Measurements from ENCODE around the gene PLEKHO1.

The PLEKHO1 gene

GRCh38 chr1:150154143-150154542 lies 4.4 kb downstream of the PLEKHO1 start:
- Histone ChIP-seq H3K27me3 (ENCODE audit: insufficient read depth, low read depth) (peaks cover 3% of the 10 kb centered on the region; the same call in 1 of the 2 replicates), H4K20me1 (ENCODE audit: insufficient read depth) (no peaks in the 10 kb centered on the region), H3K36me3 (ENCODE audit: insufficient read depth) (no peaks in the 10 kb centered on the region), H3K9ac (no peak overlapping the region), H3K4me3 (IDR thresholded peaks at IDR 0.05; ENCODE audit: insufficient read depth, low read depth, low read length) (no peak overlapping the region), H3K79me2 (ENCODE audit: insufficient read depth, low read depth) (0 out of 2 replicates have a peak, but pooled peaks cover 4% of the 10 kb centered on the region), H3K4me1 (ENCODE audit: low read depth, poor library complexity, severe bottlenecking) (peaks cover 45% of the 10 kb centered on the region), H2AFZ (ENCODE audit: low read depth) (no peak overlapping the region), H3K4me2 (peak overlapping the region; percentile 1; the same call in 1 of the 2 replicates), H3K27ac (no peak overlapping the region)
- TF ChIP-seq, protein P1, sequence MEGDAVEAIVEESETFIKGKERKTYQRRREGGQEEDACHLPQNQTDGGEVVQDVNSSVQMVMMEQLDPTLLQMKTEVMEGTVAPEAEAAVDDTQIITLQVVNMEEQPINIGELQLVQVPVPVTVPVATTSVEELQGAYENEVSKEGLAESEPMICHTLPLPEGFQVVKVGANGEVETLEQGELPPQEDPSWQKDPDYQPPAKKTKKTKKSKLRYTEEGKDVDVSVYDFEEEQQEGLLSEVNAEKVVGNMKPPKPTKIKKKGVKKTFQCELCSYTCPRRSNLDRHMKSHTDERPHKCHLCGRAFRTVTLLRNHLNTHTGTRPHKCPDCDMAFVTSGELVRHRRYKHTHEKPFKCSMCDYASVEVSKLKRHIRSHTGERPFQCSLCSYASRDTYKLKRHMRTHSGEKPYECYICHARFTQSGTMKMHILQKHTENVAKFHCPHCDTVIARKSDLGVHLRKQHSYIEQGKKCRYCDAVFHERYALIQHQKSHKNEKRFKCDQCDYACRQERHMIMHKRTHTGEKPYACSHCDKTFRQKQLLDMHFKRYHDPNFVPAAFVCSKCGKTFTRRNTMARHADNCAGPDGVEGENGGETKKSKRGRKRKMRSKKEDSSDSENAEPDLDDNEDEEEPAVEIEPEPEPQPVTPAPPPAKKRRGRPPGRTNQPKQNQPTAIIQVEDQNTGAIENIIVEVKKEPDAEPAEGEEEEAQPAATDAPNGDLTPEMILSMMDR (conservative IDR thresholded peaks at IDR 0.05; ENCODE audit: low read depth, low read length) = no peak

DNA sequence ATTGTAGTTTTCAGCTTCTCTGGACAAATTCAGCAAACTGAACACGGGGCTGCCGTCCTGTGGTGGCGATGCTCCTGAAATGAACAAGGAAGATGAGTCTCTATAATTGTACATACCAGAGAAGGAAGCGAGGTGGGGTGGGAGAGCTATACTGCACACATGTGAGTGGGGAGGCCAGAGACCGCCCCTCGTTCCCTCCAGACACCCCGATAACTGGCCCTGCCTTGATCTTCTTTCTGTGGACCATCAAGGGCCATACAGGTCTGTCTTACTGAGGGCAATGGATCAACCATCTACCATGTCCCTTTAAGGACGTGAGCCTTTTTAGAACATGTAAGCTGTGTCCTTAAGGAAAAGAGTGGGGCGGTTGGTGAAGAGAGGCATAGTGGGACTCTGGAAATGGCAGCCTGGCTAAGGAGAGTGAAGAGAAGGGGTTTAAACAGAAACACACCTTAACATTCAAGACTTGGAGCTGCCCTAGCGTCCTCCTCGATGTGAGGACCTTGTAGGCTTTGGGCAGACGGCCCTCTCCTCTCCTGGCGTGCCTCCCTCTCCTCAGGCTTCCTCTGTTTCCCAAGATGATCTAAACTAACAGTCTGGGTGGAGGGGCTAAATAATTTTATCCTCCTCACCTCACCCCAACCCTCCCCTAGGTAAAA lies 5.8 kb downstream of the PLEKHO1 start:
- no peak overlapping the region for H3K27ac ChIP-seq
- TF ChIP-seq, protein P1 (conservative IDR thresholded peaks at IDR 0.05; ENCODE audit: low read depth, low read length) = no peak
- H4K20me1 ChIP-seq (ENCODE audit: insufficient read depth) = no peaks in the 10 kb centered on the region

GRCh38 chr1:150156868-150157603 lies 7.3 kb downstream of the PLEKHO1 start:
- H3K79me2 ChIP-seq (ENCODE audit: insufficient read depth, low read depth) = no peaks in the 10 kb centered on the region
- peaks cover 56% of the 10 kb centered on the region for H3K4me1 ChIP-seq (ENCODE audit: low read depth, poor library complexity, severe bottlenecking)
- H2AFZ ChIP-seq (ENCODE audit: low read depth) = no peak overlapping the region
- H3K36me3 ChIP-seq (ENCODE audit: insufficient read depth) = no peaks in the 10 kb centered on the region
- H3K4me2 ChIP-seq = no peak overlapping the region
- no peak overlapping the region for H3K9ac ChIP-seq
- H3K27ac ChIP-seq = no peak overlapping the region
- no peak overlapping the region for H3K4me3 ChIP-seq (IDR thresholded peaks at IDR 0.05; ENCODE audit: insufficient read depth, low read depth, low read length)
- TF ChIP-seq, protein P1 (conservative IDR thresholded peaks at IDR 0.05; ENCODE audit: low read depth, low read length) = no peak
- no peaks in the 10 kb centered on the region for H3K27me3 ChIP-seq (ENCODE audit: insufficient read depth, low read depth)
- no peaks in the 10 kb centered on the region for H4K20me1 ChIP-seq (ENCODE audit: insufficient read depth)

More for the DNA sequence above, 5.8 kb downstream of the PLEKHO1 start:
- no peak overlapping the region for H3K4me3 ChIP-seq (IDR thresholded peaks at IDR 0.05; ENCODE audit: insufficient read depth, low read depth, low read length)
- H3K4me2 ChIP-seq = no peak overlapping the region
- peaks cover 56% of the 10 kb centered on the region for H3K4me1 ChIP-seq (ENCODE audit: low read depth, poor library complexity, severe bottlenecking)
- no peak overlapping the region for H3K9ac ChIP-seq
- 0 out of 2 replicates have a peak, but pooled peaks cover 4% of the 10 kb centered on the region for H3K79me2 ChIP-seq (ENCODE audit: insufficient read depth, low read depth)
- H2AFZ ChIP-seq (ENCODE audit: low read depth) = no peak overlapping the region
- peaks cover 2% of the 10 kb centered on the region; the same call in 1 of the 2 replicates for H3K27me3 ChIP-seq (ENCODE audit: insufficient read depth, low read depth)
- H3K36me3 ChIP-seq (ENCODE audit: insufficient read depth) = no peaks in the 10 kb centered on the region

DNA sequence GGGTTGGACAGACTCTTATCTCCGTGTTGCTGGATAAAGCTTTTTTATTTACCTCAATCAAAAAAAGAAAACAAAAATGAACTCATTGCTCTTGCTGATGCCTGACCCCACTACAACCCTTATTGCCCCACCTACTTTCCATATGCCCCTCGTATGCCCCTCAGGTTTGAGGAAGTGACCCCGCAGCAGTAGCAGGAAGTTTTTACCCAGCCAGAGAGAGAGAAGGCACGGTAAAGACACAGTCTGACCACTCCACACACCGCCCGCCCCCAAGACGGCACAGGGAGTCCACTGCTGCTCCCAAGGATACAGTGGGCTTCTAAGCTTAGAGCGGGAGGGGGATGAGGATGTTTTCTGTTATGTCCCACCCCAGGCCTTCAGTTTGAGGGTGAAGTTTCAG lies 9.8 kb downstream of the PLEKHO1 start:
- Histone ChIP-seq H3K27ac (peak overlapping the region; percentile 68), H3K79me2 (ENCODE audit: insufficient read depth, low read depth) (no peaks in the 10 kb centered on the region), H3K4me1 (ENCODE audit: low read depth, poor library complexity, severe bottlenecking) (peaks cover 55% of the 10 kb centered on the region), H2AFZ (ENCODE audit: low read depth) (peak overlapping the region; percentile 8; the same call in 1 of the 2 replicates), H4K20me1 (ENCODE audit: insufficient read depth) (no peaks in the 10 kb centered on the region), H3K27me3 (ENCODE audit: insufficient read depth, low read depth) (no peaks in the 10 kb centered on the region), H3K36me3 (ENCODE audit: insufficient read depth) (no peaks in the 10 kb centered on the region), H3K4me3 (IDR thresholded peaks at IDR 0.05; ENCODE audit: insufficient read depth, low read depth, low read length) (no peak overlapping the region), H3K9ac (peak overlapping the region; percentile 14; the same call in 1 of the 2 replicates), H3K4me2 (peak overlapping the region; percentile 98)
- TF ChIP-seq, protein P1 (conservative IDR thresholded peaks at IDR 0.05; ENCODE audit: low read depth, low read length) = no peak

Data from KMS-11 (cell line).